Karpas-422 (cell line): ENCODE measurements around the gene KCNQ1. TPM values are rescaled to one million over a fixed set of nuclear protein-coding genes. Genes with fewer than 3 reads are reported as not detected.

ENCODE experiments used
- DNase-seq: peaks from one replicate; pipeline ENCODE4 v3.0.0-alpha.2; 2015
- H2AFZ ChIP-seq: fragments of 200-600 bp; sonication (generic); 2 replicates; pipeline ENCODE4 v1.6.1; 2014; ENCODE audit warnings: antibody characterized with exemption, low read length, mixed read lengths
- H3K27ac ChIP-seq: fragments of 200-600 bp; sonication (generic); 2 replicates; pipeline ENCODE4 v1.5.1; 2014; ENCODE audit warnings: mild to moderate bottlenecking, low read length, moderate library complexity
- H3K27me3 ChIP-seq: fragments of 200-600 bp; sonication (generic); 2 replicates; pipeline ENCODE4 v1.6.1; 2014; ENCODE audit warnings: low read length, mixed read lengths
- H3K36me3 ChIP-seq: fragments of 200-600 bp; sonication (generic); 2 replicates; pipeline ENCODE4 v1.6.1; 2014; ENCODE audit warnings: low read length, mixed read lengths; ENCODE audit not compliant: insufficient read depth
- H3K4me1 ChIP-seq: fragments of 200-600 bp; sonication (generic); 2 replicates; pipeline ENCODE4 v1.6.1; 2014; ENCODE audit warnings: mild to moderate bottlenecking, low read length, mixed read lengths
- H3K4me2 ChIP-seq: fragments of 200-600 bp; sonication (generic); 2 replicates; pipeline ENCODE4 v1.6.1; 2014; ENCODE audit warnings: low read length, low read depth, mild to moderate bottlenecking; ENCODE audit not compliant: poor library complexity, severe bottlenecking
- H3K4me3 ChIP-seq: fragments of 200-600 bp; sonication (generic); 2 replicates; pipeline ENCODE4 v1.5.1; 2014; ENCODE audit warnings: mild to moderate bottlenecking, antibody characterized with exemption, low read length, mixed read lengths
- H3K79me2 ChIP-seq: fragments of 200-600 bp; sonication (generic); 2 replicates; pipeline ENCODE4 v1.6.1; 2014; ENCODE audit warnings: mild to moderate bottlenecking, low read length, mixed read lengths
- H3K9ac ChIP-seq: fragments of 200-600 bp; sonication (generic); 2 replicates; pipeline ENCODE4 v1.6.0; 2014; ENCODE audit warnings: low read length
- H3K9me2 ChIP-seq: fragments of 200-600 bp; sonication (generic), shearing (Covaris generic); replicated peaks from 2 replicates; pipeline ENCODE4 v1.6.0; 2014; ENCODE audit warnings: mild to moderate bottlenecking, low read length, moderate library complexity; ENCODE audit not compliant: insufficient read depth
- H3K9me3 ChIP-seq: fragments of 300-700, 200-600 bp; sonication (generic); 2 replicates; pipeline ENCODE4 v1.6.1; 2014; ENCODE audit warnings: low read length, mixed read lengths
- H4K20me1 ChIP-seq: fragments of 200-600 bp; sonication (generic); 2 replicates; pipeline ENCODE4 v1.6.1; 2014; ENCODE audit warnings: mild to moderate bottlenecking, antibody characterized with exemption, low read length, low read depth; ENCODE audit not compliant: insufficient read depth
- total RNA-seq: library from RNA; depleted of rRNA; stranded (reverse); fragments of >200 nt; shearing (Covaris generic); gene quantifications from 2 replicates; pipeline ENCODE4 v1.2.3, GENCODE V29; 2014; ENCODE audit warnings: low replicate concordance

Gene KCNQ1
- total RNA-seq, 1 experiment from 2014 or later: not detected

DNA sequence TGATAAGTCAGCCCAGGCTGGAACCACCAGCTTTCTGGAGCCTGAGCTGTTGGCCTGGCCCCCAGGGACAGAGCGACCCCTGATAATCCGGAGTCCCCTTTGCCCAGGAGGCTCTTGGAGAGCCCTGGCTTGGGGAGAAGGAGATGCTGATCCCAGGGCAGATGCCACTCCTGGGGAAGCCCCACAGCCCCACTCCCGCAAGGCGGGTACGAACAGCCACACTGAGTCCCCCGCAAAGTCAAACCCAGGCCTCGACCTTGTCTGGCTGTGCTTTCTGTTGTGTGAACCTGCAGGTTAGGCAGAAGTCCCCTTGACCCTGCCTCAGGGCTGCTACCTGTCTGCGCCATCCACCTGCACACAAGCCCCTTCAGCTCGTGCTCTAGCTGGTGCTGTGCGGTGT, 147.0 kb downstream of the KCNQ1 start:
- no peak overlapping the region for H2AFZ ChIP-seq
- no peaks in the 10 kb centered on the region for H3K9me2 ChIP-seq
- no peak overlapping the region for H3K9ac ChIP-seq
- no peaks in the 10 kb centered on the region for H3K79me2 ChIP-seq
- no peak overlapping the region for H3K4me2 ChIP-seq
- no peaks in the 10 kb centered on the region for H3K36me3 ChIP-seq
- no peaks in the 10 kb centered on the region for H4K20me1 ChIP-seq
- DNase-seq: no peak
- no peaks in the 10 kb centered on the region for H3K27me3 ChIP-seq
- H3K9me3 ChIP-seq: no peaks in the 10 kb centered on the region
- no peaks in the 10 kb centered on the region for H3K4me1 ChIP-seq
- H3K4me3 ChIP-seq: no peak overlapping the region
- H3K27ac ChIP-seq: no peak overlapping the region

DNA sequence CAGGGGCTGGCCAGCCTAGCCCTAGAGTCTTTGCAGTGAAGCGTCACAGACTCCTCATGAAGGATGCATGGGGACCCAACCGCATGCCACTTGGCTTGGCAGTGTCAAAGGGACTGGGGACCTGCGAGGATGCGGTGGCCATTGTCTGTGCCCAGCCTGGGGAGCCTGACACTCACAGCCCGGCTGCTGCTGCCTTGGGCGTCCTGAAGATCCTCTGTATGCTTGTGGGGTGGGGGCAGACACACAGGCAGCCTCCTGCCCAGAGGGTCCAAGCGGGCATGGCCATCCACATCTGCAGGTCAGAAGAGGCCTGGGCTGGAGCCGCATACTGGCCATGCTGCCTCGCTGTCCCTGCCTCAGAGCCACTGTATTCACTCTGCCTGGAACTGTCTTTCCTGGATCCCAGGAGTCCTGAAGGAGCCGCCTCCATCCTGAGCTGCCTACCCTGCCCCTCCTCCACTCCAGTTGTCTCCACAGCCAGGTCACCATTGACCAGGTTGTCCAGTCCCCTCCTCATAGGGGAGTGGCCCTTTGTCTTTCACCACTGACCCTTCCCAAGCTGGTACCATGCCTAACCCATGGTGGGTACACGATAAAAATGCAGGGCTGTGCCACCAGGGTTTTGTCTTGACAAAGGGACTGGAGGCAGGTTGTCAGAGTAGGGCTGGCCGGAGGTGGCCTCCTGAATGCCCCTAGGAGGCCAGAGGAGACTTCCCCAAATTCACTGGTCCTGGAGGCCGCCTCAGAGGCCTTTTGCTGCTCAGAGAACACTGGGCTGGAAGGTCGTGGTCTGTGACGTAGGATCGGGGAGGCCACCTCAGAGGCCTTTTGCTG, 148.0 kb downstream of the KCNQ1 start:
- no peak overlapping the region for H3K4me2 ChIP-seq
- H3K79me2 ChIP-seq: no peaks in the 10 kb centered on the region
- H3K9ac ChIP-seq: no peak overlapping the region
- no peaks in the 10 kb centered on the region for H3K4me1 ChIP-seq
- DNase-seq: no peak
- no peak overlapping the region for H2AFZ ChIP-seq
- no peaks in the 10 kb centered on the region for H3K36me3 ChIP-seq
- no peaks in the 10 kb centered on the region for H3K27me3 ChIP-seq
- H3K27ac ChIP-seq: no peak overlapping the region
- no peaks in the 10 kb centered on the region for H3K9me3 ChIP-seq
- no peak overlapping the region for H3K4me3 ChIP-seq
- H3K9me2 ChIP-seq: no peaks in the 10 kb centered on the region
- H4K20me1 ChIP-seq: no peaks in the 10 kb centered on the region

DNA sequence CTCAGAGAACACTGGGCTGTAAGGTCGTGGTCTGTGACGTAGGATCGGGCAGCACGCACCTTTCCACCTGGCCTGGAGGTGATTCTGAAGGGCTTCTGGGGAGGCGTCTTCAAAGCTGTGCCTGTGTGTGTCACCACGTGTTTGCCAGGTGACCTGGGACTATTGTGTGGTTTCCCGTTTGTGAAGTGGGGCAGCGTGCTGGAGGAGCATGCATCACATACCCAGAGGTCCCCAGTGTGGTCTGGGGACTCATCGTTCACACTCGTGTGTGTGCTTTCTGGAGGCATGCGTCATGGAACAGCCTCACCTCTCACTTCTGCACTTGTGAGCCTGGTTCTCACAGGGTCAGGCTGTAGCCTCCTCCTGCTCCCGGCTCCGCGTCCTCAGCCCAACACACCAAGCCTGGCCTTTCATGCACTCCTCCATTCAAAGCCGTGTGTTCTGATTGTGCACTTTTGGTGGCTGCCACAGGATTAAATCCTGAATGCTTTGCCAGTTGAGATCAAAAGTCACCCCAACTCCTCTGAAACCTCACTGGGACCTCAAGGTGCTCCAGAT, 148.7 kb downstream of the KCNQ1 start:
- Histone ChIP-seq H3K4me3 (no peak overlapping the region), H3K36me3 (no peaks in the 10 kb centered on the region), H3K27ac (no peak overlapping the region), H3K4me2 (no peak overlapping the region), H3K9me2 (no peaks in the 10 kb centered on the region), H4K20me1 (no peaks in the 10 kb centered on the region), H3K9ac (no peak overlapping the region), H2AFZ (no peak overlapping the region), H3K9me3 (no peaks in the 10 kb centered on the region), H3K27me3 (no peaks in the 10 kb centered on the region), H3K79me2 (no peaks in the 10 kb centered on the region), H3K4me1 (no peaks in the 10 kb centered on the region)
- DNase-seq: no peak

DNA sequence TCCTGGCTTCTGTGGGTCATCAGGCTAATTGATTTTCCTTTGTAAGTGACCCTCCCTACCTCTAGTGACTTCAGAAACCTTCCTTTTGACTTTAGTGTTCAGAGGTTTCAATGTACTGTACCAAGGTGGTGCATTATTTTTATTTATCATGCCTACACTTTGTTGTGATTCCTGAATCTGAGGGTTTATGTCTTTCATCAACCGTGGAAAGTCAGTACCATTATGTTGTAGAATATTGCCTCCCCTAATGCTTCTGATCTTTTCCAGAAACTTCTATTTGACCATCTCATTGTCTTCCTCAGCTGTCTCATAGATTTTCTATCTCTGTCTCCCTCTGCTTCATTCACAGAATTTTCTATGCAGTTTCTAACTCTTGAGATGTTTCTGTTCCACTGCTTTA, 149.5 kb downstream of the KCNQ1 start:
- Histone ChIP-seq H2AFZ (no peak overlapping the region), H3K27ac (no peak overlapping the region), H3K9me2 (no peaks in the 10 kb centered on the region), H3K36me3 (no peaks in the 10 kb centered on the region), H3K9me3 (no peaks in the 10 kb centered on the region), H3K79me2 (no peaks in the 10 kb centered on the region), H3K4me2 (no peak overlapping the region), H4K20me1 (no peaks in the 10 kb centered on the region), H3K4me1 (no peaks in the 10 kb centered on the region), H3K27me3 (no peaks in the 10 kb centered on the region), H3K4me3 (no peak overlapping the region), H3K9ac (no peak overlapping the region)
- no peak for DNase-seq

DNA sequence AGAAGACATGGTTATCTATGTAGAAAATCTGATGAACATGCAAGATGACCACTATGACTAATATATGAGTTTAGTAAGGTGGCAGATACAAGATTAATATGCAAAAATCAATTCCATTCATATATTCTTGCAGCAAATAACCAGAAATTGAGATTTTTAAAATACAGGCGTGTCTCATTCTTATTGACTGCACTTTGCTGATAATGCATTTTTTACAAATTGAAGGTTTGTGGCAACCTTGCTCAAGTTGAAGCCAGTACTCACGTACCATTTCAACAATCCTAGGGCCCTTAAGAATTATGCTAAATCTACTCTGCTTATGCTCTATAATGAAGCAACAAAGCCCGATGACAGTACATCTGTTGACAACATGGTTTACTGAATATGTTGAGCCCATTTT, 150.4 kb downstream of the KCNQ1 start:
- DNase-seq: no peak

DNA sequence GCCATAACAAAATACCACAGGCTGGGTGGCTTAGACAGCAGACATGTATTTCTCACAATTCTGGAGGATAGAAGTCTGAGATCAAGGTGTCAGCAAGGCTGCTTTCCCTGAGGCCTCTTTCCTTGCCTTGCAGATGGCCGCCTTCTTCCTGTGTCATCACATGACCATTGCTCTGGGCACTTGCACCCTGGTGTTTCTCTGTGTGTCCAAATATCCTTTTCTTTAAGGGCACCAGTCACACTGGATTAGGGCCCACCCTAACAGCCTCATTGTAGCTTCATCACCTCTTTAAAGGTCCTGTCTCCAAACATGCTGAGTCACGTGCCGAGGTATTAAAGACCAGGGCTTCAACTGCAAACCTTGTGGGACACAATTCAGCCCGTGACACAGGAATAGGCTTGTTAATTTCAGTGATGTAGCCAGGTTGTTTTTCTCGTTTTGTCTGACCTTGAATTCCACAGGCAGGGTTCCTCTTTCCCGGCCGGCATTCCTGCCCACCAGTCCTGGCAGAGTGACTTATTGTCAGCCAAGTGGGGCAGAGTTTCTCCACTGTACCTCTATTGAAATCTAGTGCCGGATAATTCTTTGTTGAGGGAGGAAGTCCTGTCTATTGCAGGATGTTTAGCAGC, 154.9 kb downstream of the KCNQ1 start:
- Histone ChIP-seq H3K4me3 (no peak overlapping the region), H2AFZ (no peak overlapping the region), H3K9ac (no peak overlapping the region), H3K4me2 (no peak overlapping the region), H3K9me2 (no peaks in the 10 kb centered on the region), H3K27me3 (no peaks in the 10 kb centered on the region), H3K36me3 (no peaks in the 10 kb centered on the region), H3K9me3 (no peaks in the 10 kb centered on the region), H3K4me1 (no peaks in the 10 kb centered on the region), H3K27ac (no peak overlapping the region), H4K20me1 (no peaks in the 10 kb centered on the region), H3K79me2 (no peaks in the 10 kb centered on the region)
- no peak for DNase-seq

More for the DNA sequence above, 150.4 kb downstream of the KCNQ1 start:
- H3K9me2 ChIP-seq: no peaks in the 10 kb centered on the region
- no peaks in the 10 kb centered on the region for H3K36me3 ChIP-seq
- H2AFZ ChIP-seq: no peak overlapping the region
- no peaks in the 10 kb centered on the region for H3K4me1 ChIP-seq
- H3K27ac ChIP-seq: no peak overlapping the region
- H4K20me1 ChIP-seq: no peaks in the 10 kb centered on the region
- H3K4me2 ChIP-seq: no peak overlapping the region
- H3K9me3 ChIP-seq: no peaks in the 10 kb centered on the region
- no peak overlapping the region for H3K4me3 ChIP-seq
- H3K9ac ChIP-seq: no peak overlapping the region
- no peaks in the 10 kb centered on the region for H3K27me3 ChIP-seq
- no peaks in the 10 kb centered on the region for H3K79me2 ChIP-seq

DNA sequence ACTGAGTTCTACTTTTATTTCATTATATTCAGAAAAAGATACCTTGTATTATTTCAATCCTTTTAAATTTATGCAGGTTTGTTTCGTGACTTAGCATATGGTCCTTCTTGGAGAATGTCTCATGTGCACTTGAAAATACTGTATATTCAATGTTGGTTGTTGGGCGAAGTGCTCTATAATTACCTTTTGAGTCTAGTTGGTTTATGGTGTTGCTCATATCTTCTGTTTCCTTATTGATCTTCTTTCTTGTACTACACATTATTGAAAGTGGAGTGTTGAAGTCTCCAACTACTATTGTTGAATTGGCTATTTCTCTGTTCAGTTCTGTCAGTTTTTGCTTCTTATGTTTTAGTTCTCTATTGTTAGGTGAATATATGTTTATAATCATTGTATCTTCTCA, 164.5 kb downstream of the KCNQ1 start:
- Histone ChIP-seq H4K20me1 (no peaks in the 10 kb centered on the region), H3K4me2 (no peak overlapping the region), H3K9ac (no peak overlapping the region), H3K9me2 (no peaks in the 10 kb centered on the region), H3K27ac (no peak overlapping the region), H3K27me3 (no peaks in the 10 kb centered on the region), H3K79me2 (no peaks in the 10 kb centered on the region), H3K9me3 (peaks cover 3% of the 10 kb centered on the region; the same call in 1 of the 2 replicates), H3K4me1 (no peaks in the 10 kb centered on the region), H3K36me3 (no peaks in the 10 kb centered on the region), H3K4me3 (no peak overlapping the region), H2AFZ (no peak overlapping the region)
- no peak for DNase-seq

DNA sequence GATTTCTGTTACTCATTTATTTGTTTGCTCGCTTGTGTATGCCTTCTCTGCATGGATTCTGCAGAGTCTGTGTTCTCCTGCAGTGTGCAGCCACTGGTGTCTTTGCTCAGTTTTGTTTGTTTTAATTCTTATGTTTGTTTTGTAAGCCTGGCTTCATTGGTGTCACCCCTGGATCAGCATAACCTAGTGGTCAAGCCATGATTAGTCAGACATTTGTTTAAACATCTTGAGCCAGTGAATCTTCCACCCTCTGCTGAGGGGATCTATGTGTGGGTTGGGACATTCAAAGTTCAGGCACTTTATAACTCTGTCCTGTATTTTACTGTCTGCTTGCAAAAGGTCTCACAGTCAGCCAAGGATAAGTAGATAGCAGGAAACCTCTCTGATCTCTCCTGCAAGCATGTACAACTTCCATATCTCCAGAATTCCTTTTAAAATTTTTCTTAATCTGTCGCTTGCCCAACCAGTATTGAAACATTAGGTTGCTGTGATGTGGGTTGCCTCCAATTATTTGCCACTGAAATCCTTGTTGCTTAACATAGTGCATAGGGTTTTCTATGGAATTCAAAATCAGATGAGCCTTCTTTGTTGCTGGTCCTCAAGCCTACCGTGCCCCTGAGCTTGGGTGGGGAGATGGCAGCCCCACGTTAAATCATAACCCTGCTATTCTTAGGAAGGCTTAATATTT, 168.2 kb downstream of the KCNQ1 start:
- Histone ChIP-seq H3K9me2 (no peaks in the 10 kb centered on the region), H3K27ac (no peak overlapping the region), H3K9ac (no peak overlapping the region), H4K20me1 (no peaks in the 10 kb centered on the region), H3K9me3 (peaks cover 3% of the 10 kb centered on the region; the same call in 1 of the 2 replicates), H3K4me1 (no peaks in the 10 kb centered on the region), H3K27me3 (no peaks in the 10 kb centered on the region), H3K4me3 (no peak overlapping the region), H3K79me2 (no peaks in the 10 kb centered on the region), H3K36me3 (no peaks in the 10 kb centered on the region), H2AFZ (no peak overlapping the region), H3K4me2 (no peak overlapping the region)
- no peak for DNase-seq
